HUES64 (cell line): Measurements from ENCODE around the gene ZNF14.
"Not testable (repeated sequence)": the region's sequence is repeated elsewhere in the genome, so short reads cannot be mapped to it uniquely, and the experiment has no call there.

ENCODE experiments used
- H3K27ac ChIP-seq: 2 replicates; pipeline ENCODE4 v1.7.0; 2013; ENCODE audit warnings: low read depth, low read length, inconsistent platforms
- H3K27me3 ChIP-seq: 2 replicates; pipeline ENCODE4 v1.6.1; 2013; ENCODE audit warnings: mild to moderate bottlenecking, low read length; ENCODE audit not compliant: insufficient read depth
- H3K36me3 ChIP-seq: 2 replicates; pipeline ENCODE4 v1.6.1; 2013; ENCODE audit warnings: mild to moderate bottlenecking, low read length; ENCODE audit not compliant: insufficient read depth
- H3K4me1 ChIP-seq: 2 replicates; pipeline ENCODE4 v1.6.1; 2013; ENCODE audit warnings: mild to moderate bottlenecking, low read length, moderate library complexity; ENCODE audit not compliant: insufficient read depth
- H3K4me3 ChIP-seq: 2 replicates; pipeline ENCODE4 v1.5.1; 2013; ENCODE audit warnings: mild to moderate bottlenecking, low read length, moderate library complexity
- H3K9ac ChIP-seq: 2 replicates; pipeline ENCODE4 v1.6.1; 2013; ENCODE audit warnings: mild to moderate bottlenecking, low read depth, low read length
- H3K9me3 ChIP-seq: 2 replicates; pipeline ENCODE4 v1.6.1; 2013; ENCODE audit warnings: low read depth, low read length; ENCODE audit not compliant: insufficient read depth
- WGBS: fragments of 150-250, 120-280 bp; methylation state at CpG from one replicate; pipeline ENCODE4 v1.1.7; 2013; ENCODE audit warnings: missing lambda C conversion rate; 5-methylcytosine and 5-hydroxymethylcytosine counted together

ZNF14 gene

GRCh38 chr19:19745496-19746285, 12.8 kb upstream of the ZNF14 start:
- no peaks in the 10 kb centered on the region for H3K9me3 ChIP-seq
- WGBS: 93% methylated on average over 17 of the region's 17 CpGs
- H3K9ac ChIP-seq: no peak overlapping the region

GRCh38 chr19:19744641-19745040, 11.7 kb upstream of the ZNF14 start:
- H3K36me3 ChIP-seq: no peaks in the 10 kb centered on the region
- 0 out of 2 replicates have a peak, but pooled peaks cover 4% of the 10 kb centered on the region for H3K27me3 ChIP-seq
- H3K4me1 ChIP-seq: no peaks in the 10 kb centered on the region
- no peak overlapping the region for H3K9ac ChIP-seq
- no peak overlapping the region for H3K27ac ChIP-seq
- H3K9me3 ChIP-seq: no peaks in the 10 kb centered on the region
- 92% methylated on average over 17 of the region's 17 CpGs for WGBS
- no peak overlapping the region for H3K4me3 ChIP-seq

More at GRCh38 chr19:19745496-19746285, 12.8 kb upstream of the ZNF14 start:
- Histone ChIP-seq H3K36me3 (no peaks in the 10 kb centered on the region), H3K27ac (no peak overlapping the region), H3K4me3 (no peak overlapping the region), H3K27me3 (0 out of 2 replicates have a peak, but pooled peaks cover 4% of the 10 kb centered on the region), H3K4me1 (no peaks in the 10 kb centered on the region)

GRCh38 chr19:19743921-19744320, 11.0 kb upstream of the ZNF14 start:
- H3K27ac ChIP-seq, H3K36me3 ChIP-seq, H3K4me3 ChIP-seq, H3K4me1 ChIP-seq, H3K9ac ChIP-seq, H3K9me3 ChIP-seq, H3K27me3 ChIP-seq: not testable (repeated sequence)
- WGBS: 85% methylated on average over 6 of the region's 6 CpGs

GRCh38 chr19:19743176-19743575, 10.3 kb upstream of the ZNF14 start:
- Histone ChIP-seq H3K4me1 (no peaks in the 10 kb centered on the region), H3K27me3 (0 out of 2 replicates have a peak, but pooled peaks cover 4% of the 10 kb centered on the region), H3K9me3 (no peaks in the 10 kb centered on the region), H3K27ac (no peak overlapping the region), H3K36me3 (no peaks in the 10 kb centered on the region), H3K9ac (no peak overlapping the region), H3K4me3 (no peak overlapping the region)
- WGBS: 85% methylated on average over 6 of the region's 6 CpGs

GRCh38 chr19:19742773-19743172, 9.9 kb upstream of the ZNF14 start:
- no peak overlapping the region for H3K9ac ChIP-seq
- H3K4me1 ChIP-seq: no peaks in the 10 kb centered on the region
- H3K4me3 ChIP-seq: no peak overlapping the region
- H3K27ac ChIP-seq: no peak overlapping the region
- WGBS: 88% methylated on average over 9 of the region's 9 CpGs
- H3K9me3 ChIP-seq: no peaks in the 10 kb centered on the region
- 0 out of 2 replicates have a peak, but pooled peaks cover 4% of the 10 kb centered on the region for H3K27me3 ChIP-seq
- no peaks in the 10 kb centered on the region for H3K36me3 ChIP-seq

- no peaks in the 10 kb centered on the region for H3K36me3 ChIP-seq
- 0 out of 2 replicates have a peak, but pooled peaks cover 4% of the 10 kb centered on the region for H3K27me3 ChIP-seq
- no peak overlapping the region for H3K9ac ChIP-seq
- no peaks in the 10 kb centered on the region for H3K4me1 ChIP-seq
- H3K4me3 ChIP-seq: no peak overlapping the region
- H3K27ac ChIP-seq: no peak overlapping the region
- H3K9me3 ChIP-seq: no peaks in the 10 kb centered on the region
- 91% methylated on average over 7 of the region's 7 CpGs for WGBS
These were observed 8.3 kb upstream of the ZNF14 start for GRCh38 chr19:19741184-19741583.

- WGBS: 92% methylated on average over 18 of the region's 18 CpGs
- H3K9me3 ChIP-seq: no peaks in the 10 kb centered on the region
These were observed 7.8 kb upstream of the ZNF14 start for GRCh38 chr19:19740755-19741154.

GRCh38 chr19:19738564-19738963, 5.7 kb upstream of the ZNF14 start:
- Histone ChIP-seq H3K4me3 (no peak overlapping the region), H3K27ac (no peak overlapping the region), H3K36me3 (no peaks in the 10 kb centered on the region), H3K9ac (no peak overlapping the region), H3K27me3 (no peaks in the 10 kb centered on the region), H3K4me1 (no peaks in the 10 kb centered on the region), H3K9me3 (no peaks in the 10 kb centered on the region)
- WGBS: no CpG with 5 or more reads among the region's 1 CpG

More at GRCh38 chr19:19740755-19741154, 7.8 kb upstream of the ZNF14 start:
- Histone ChIP-seq H3K4me1 (no peaks in the 10 kb centered on the region), H3K27ac (no peak overlapping the region), H3K27me3 (0 out of 2 replicates have a peak, but pooled peaks cover 4% of the 10 kb centered on the region), H3K36me3 (no peaks in the 10 kb centered on the region), H3K9ac (no peak overlapping the region), H3K4me3 (no peak overlapping the region)

- Histone ChIP-seq H3K27me3 (no peaks in the 10 kb centered on the region), H3K36me3 (no peaks in the 10 kb centered on the region), H3K27ac (no peak overlapping the region), H3K4me3 (no peak overlapping the region), H3K4me1 (no peaks in the 10 kb centered on the region), H3K9me3 (no peaks in the 10 kb centered on the region), H3K9ac (no peak overlapping the region)
- WGBS: 87% methylated on average over 8 of the region's 8 CpGs
These were observed 4.8 kb upstream of the ZNF14 start for GRCh38 chr19:19737559-19738332.

- Histone ChIP-seq H3K4me1 (no peaks in the 10 kb centered on the region), H3K27ac (no peak overlapping the region), H3K27me3 (no peaks in the 10 kb centered on the region), H3K9ac (no peak overlapping the region), H3K9me3 (peaks cover 51% of the 10 kb centered on the region), H3K4me3 (no peak overlapping the region), H3K36me3 (peaks cover 14% of the 10 kb centered on the region; the same call in 1 of the 2 replicates)
- 92% methylated on average over 2 of the region's 2 CpGs for WGBS
These were observed 11.0 kb downstream of the ZNF14 start for GRCh38 chr19:19721896-19722295.

- H3K27me3 ChIP-seq: no peaks in the 10 kb centered on the region
- no peak overlapping the region for H3K27ac ChIP-seq
- no peak overlapping the region for H3K4me3 ChIP-seq
- H3K36me3 ChIP-seq: peaks cover 14% of the 10 kb centered on the region; the same call in 1 of the 2 replicates
- H3K9ac ChIP-seq: no peak overlapping the region
- WGBS: 97% methylated on average over 1 of the region's 2 CpGs
- H3K9me3 ChIP-seq: peaks cover 64% of the 10 kb centered on the region
- no peaks in the 10 kb centered on the region for H3K4me1 ChIP-seq
These were observed 13.1 kb downstream of the ZNF14 start for GRCh38 chr19:19719798-19720197.
